HG03442 (cell line): Measurements from ENCODE around the gene ETV7.

Source experiments
- ATAC-seq: cut with Tn5 transposase; IDR thresholded peaks from one replicate; pipeline ENCODE4 v1.9.1; 2021; ENCODE audit warnings: mild to moderate bottlenecking, moderate library complexity; ENCODE audit not compliant: unreplicated experiment

The ETV7 gene

DNA sequence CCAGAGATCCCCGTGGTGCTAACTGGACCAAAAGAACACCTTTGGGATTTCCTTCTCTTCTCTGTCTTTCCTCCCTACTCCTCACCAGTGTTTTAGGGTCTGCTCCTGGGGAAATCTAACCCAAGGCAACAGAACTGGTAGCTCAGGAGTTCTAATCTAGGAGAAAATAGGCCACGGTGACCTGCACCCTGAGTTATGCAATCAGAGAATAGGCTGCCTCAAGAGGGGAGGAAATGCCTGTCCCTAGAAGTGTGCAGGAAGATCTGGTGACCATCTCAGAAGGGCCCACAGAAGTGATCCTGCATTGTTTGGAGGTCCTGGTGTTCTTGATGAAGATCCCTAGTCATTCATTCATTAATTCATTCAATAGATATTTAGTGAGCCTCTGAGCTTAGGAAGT lies 3.4 kb downstream of the ETV7 start:
- ATAC-seq = no peak

DNA sequence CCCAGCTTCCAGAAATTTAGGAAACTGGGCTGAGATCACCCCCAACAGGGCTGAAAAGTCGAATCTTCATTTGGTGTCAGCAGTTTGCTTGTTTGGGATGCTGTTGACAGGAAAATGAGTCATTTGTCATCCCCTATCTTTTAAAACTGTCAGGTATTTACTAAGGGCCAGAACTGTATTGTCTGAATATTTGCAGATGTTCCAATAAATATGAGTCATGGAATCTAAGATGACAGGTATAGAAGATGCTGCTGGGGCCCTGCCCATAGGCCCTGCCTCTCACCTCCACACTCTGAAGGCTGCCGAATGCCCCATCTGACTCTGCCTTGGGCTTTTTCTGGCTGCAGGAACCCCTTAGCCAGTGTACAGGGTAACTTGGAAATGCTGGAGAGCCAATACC lies 3.9 kb downstream of the ETV7 start:
- ATAC-seq = no peak

DNA sequence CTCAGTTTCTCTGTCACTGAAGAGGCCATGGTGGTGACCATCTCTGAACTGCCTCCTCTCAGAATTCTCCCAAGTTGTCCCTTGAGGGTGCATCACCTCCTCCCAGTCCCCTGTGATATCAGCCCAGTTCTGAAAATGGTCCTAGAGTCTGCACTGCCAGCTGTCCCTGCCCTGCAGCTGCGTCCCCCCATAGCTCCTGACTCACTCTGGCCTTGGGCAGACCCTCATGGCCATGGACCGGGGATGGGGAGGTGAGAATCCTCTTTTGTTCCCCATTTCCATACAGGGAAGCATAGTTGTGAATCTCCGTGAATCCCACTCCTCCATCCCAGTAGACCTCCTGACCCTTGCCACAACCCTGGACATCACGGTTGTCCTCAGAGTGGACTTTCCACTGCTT lies 4.5 kb downstream of the ETV7 start:
- ATAC-seq = no peak

DNA sequence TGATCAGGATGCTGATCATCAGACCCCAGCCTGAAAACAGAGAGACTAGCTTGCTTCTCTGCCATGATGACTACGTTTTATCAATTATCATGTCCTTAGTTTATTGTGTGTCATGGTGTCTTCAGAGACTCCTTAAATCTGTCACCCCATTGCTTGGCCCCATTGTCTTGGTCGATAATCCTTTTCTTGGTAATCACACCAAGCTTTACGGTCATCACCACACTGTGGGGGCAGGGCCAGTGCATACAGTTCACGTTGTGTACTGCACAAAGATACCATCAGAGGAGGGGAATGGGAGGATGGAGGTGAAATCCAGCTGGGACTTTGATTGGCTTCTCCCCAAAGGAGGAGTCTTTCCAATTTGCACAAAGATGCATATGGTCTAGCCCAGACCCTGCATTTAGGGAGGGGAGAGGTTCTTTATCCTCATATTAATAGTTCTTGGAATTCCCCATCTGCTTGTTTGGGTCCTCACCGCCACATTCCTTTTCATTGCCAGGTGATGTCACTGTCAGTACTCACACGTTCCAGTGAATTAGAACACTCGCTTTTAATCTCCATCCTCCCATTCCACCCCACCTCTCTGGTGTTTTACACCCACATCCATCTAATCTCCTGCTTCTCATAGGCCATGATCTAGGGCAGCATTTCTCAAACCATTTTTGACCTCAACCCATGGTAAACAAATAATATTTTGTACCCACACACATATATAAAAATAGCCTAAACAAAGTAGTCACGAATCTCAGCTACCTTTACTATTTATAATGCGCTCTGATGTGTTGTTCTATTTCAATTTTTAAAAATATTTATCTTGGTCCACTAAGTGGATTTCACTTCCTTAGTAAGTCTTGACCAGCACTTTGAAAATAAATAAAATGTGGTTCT lies 5.7 kb downstream of the ETV7 start:
- no peak for ATAC-seq

DNA sequence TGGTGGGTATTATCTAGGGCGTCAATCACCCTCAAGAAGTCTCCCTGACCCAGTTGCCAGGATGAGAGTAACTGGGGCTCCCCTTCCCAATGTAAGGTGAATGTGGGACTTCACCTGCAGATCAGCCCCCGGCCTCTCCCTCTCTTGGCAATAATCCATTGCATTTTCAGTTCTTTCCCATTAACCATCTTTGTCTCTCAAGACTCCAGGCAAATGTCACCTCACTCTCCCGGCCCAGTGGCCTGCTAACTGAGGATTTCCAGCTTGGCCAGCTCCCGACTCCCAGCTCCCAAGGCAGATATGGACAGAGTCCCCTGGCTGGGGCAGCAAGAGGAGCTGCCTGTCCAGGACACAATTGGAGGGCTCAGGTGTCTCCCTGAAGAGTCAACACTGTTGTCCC lies 7.3 kb downstream of the ETV7 start:
- no peak for ATAC-seq

DNA sequence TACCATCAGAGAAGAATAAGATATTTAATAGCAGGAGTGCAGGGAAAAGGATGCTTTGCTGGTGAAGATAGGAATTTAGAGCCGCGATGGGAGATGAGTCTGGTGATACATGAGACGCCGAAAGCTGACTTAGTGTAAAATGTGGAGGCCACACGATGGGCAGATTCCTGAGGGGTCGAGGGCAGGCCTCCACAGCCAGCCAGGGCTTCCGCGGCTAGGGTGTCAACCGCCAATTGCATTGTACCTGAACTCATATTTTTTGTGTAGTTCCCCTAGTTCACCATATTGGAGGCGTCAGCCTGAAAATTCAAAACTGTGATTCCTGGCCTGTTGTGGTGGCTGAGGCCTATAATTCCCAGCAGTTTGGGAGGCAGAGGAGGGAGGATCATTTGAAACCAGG lies 8.5 kb downstream of the ETV7 start:
- ATAC-seq = no peak

DNA sequence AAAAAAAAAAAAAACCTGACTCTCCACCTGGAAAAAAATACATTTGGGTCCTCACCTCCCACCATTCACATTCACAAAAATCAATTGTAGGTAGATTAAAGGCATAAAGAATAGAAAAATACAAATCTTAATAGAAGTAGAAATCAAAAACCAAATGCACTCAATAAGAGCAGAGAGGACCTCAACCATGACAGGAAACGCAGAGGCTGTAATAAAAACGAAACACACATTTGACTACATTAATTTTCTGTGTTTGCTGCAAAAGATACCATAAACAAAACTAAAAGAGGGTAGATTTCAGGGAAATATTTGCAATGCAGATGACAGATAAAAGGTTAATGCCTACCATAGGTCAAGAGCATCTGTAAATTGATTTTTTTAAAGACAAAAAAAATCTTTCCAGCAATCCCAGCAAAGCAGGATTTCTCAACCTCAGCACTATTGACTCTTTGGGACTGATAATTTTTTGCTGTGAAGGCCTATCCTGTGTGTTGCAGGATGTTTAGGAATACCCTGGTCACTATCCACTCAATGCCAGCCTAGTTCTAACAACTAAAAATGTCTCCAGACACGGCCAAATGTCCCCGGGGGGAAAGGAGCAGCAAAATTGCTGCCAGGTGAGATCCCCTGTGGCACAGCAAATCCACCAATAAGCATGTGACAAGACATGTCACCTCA lies 9.1 kb downstream of the ETV7 start:
- ATAC-seq = no peak

DNA sequence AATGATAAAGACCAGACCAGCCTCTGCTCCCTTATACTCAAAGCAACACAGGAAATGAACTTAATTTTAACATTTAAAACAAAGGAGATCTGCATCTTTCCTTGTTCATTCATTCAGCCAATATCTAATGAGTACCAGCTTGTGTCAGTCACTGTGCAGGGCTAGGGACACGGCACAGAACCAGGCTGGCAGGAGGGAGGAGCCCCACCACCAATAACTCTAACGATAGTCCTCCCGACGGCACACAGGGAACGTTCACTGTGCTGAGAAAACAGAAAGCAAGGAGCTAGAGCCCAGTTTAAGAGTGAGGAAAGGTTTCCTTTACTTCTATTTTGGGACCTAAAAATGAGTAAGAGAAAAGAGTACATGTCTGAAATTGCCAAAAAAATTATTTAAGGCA lies 9.9 kb downstream of the ETV7 start:
- ATAC-seq = no peak

DNA sequence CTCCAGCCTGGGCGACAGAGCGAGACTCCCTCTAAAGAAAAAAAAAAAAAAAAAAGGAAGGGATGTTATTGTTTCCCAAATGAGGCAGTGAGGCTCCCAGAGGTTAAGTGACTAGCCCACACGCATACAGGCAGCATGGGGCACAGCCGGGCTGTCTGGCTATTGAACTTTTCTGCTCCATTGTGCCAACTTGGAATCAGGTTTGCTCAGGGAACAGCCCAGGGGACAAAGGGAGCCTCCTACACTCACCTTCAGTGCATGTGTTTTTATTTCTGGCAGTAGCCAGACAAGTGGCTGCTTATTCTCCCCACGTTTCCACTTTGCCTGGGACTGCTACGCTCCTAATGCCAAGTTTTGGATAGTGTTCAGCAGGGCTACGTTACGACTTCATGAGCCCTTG lies 10.7 kb downstream of the ETV7 start:
- no peak for ATAC-seq

DNA sequence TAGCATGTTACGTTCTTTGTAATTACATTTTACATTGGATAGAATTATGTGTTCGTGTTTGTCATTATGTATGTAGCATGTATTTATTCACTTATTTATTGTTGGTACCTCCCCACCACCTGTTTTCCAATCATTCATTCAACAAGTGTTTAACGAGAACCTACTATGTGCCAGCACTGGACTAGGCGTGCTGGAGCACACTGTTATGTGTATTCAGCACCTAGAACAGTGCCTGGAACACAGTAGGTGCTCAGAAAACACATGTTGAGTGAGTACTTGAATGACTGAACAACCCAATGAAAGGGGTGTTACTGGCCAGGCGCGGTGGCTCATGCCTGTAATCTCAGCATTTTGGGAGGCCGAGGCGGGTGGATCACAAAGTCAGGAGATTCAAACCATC lies 11.3 kb downstream of the ETV7 start:
- no peak for ATAC-seq

DNA sequence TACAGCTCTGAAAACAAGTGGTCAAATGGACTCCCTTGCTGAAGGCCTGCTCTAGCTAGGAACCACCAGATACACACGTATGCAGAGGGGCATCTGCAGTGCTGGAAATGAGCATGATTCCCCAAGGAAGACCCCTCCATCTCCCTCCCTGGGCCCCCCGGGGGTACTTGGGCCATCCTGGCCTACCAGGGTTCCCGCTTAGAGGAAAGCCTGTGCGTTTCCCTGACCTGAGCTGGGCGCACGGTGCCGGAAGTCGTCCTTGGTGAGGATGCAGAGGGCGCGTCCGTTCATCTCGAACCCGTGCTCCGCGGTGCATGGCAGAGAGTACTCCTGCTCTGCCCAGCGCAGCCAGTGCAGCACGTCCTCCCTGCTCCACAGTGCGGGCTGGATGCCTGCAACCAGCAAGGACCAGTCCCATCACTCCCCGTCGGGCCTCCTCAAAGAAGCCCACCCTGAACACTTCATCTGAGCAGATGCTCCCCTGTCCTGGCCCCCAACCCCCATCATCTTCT lies 11.8 kb downstream of the ETV7 start:
- no peak for ATAC-seq

DNA sequence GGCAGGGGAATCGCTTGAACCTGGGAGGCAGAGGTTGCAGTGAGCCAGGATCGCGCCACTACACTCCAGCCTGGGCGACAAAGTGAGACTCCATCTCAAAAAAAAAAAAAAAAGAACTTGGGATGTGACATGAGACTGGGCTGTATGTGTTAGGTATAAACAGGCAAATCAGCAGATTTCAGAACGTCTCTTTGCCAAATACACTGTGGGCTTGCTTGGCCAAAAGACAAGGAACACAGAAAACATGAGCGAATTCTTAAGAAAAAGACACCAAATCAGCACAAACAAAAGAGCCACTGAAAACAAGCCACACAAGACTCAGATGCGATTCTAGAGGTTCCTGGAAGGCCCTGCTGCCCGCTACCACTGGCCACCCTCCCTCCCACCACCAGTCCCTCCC lies 12.5 kb downstream of the ETV7 start:
- no peak for ATAC-seq

DNA sequence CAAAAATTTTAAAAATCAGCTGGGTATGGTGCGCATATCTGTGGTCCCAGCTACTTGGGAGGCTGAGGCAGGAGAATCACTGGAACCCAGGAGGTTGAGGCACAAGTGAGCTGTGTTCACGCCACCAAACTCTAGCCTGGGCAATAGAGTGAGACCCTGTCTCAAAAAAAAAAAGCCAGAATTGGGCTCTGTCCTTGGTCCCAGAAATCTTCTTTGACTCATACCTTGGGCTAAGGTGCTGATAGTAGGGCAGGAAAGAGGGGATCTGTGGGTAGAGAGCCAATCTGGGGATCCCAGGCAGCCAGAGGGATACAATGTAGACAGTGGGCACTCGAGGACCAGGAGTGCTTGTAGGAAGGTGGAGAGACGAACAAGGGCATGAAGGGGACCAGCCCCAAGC lies 13.3 kb downstream of the ETV7 start:
- ATAC-seq = no peak

DNA sequence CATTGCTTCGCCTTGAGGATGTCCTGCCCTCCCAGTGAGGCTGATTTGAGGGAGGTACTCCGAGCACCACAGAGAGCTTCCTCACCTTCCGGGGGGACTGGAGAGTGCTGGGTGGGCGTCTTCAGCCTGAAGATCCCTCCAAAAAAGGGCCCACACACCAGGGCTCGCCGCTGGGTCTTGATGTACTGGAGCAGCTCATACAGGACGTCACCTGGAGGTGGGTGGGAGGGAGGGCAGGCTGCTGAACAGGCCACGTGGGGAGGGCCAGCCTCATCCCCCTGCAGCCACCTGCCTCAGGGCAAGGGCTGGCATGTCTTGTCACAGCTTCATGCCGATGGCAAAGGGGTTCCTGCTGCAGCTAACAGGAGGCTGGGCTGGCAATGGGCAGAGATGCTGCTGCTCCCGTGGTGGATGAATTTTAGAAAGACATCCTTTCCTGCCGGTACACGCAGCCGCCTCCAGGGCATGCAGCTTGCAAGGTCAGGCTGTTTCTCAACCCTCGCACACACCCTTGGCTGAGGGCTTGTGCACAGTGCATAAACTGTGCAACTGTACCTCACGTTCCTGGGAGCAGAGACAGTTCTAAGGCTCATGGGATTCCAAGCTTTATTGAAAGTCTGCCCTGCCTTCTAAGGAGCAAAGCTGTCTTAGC lies 14.0 kb downstream of the ETV7 start:
- no peak for ATAC-seq

DNA sequence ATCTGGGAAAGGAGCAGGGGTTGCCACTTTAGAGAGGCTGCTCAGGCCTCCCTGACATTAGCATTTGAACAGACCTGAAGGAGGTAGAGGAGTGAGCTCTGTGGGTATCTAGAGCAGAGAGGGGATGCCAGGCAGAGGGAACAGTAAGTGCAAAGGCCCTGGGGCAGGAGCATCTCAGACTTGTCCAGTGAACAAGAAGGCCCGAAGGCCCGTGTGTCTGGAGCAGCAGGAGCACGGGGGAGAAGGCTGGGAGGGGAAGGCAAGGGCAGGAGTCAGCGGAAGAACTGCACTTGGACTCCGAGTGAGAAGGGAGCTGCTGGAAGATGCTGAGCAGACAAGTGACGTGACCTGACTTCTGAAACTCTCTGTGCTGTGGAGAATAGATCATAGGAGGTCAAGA lies 15.4 kb downstream of the ETV7 start:
- ATAC-seq = no peak

DNA sequence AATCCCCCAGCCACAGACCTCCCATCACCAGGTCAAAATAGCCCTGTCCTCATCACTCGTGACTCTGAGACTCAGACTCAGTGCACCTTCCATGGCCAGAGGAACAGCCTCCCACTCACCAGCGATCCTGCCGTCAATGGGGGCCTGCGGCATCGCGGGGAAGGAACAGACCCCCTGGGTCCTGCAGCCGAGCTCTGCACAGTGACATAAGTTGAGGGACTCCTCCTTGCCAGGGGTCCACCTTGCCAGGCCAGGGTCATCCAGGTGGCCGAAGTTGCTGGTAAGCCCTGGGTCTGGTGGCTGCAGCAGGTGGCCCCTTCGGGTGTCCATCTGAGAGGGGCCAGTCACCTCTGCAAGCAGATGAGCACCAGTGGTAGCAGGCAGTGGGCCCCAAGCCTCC lies 16.3 kb downstream of the ETV7 start:
- ATAC-seq = no peak

DNA sequence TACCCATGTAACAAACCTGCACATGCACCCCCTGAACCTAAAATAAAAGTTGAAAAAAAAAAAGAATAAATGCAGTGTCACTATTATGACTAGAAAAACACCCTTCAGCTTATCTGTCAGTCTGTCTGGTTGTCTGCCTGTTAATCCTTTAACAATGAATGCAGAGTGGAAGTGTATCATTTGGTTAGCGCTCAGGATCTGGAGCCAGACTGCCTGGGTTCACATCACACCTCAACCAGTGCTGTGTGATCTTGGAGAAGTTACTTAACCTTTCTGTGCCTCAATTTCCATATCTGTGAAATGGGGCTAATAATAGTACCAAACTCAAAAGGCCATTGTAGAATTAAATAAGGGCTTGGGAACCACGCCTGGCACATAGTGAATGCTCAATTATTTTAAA lies 16.8 kb downstream of the ETV7 start:
- no peak for ATAC-seq

DNA sequence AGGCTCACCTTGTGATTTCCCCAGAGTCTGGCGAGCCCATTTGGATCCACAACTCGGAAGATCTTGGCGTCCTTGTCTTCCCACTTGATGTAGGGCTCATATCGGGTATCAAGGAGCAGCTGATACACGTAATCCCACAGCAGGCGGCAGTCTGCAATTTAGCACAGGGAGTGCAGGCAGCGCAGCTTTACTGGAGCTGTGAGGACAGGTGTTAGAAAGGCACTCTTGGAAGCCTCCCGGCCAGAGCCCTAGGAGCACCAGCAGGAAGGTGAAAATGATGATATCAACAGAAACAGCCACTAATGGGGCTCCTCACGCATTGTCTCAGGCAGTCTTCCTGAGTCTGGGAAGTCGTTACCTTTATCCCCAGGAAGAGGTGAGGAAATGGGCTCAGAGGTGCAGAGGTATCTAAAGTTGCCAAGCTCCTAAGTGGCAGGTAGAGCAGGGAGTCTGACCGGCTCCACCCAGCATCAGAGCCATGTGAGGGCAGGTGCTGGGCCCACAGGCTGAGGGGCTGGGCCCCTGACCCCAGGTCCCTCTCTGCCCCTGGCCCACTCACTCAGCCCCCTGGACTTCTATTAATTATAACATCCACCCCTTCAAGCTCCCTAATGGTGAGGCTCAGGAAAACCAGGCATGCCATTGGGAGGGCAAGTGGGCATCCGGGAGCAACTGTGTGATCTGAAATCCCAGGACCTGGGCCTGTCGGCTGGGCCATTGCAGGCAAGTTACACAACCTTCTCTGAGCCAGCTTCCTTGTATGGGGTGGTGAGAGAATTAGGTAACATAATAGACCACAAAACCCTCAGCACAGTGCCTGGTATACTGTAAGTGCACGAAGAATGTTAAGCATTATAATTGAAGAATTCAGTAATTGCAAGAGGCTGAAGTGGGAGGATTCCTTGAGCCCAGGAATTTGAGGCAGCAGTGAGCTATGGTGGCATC lies 18.3 kb downstream of the ETV7 start:
- no peak for ATAC-seq

DNA sequence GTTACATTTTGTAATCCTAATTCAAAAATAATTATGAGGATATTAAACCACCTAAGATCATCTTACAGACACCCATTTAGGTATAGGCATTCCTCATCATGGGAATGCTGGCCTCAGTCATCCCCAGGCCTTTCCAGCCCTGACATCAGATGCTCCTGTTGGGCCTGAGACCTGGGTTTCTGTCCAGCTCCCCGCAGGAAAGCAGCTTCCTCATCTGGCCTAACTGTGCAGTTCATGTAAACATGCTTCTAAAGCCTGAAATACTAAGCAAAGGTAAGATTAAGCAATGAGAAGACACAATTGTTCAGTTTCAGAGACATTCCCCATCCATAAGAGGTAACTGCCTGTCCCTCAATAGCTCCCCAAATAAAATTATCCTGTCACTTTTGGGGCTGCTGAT lies 19.0 kb downstream of the ETV7 start:
- no peak for ATAC-seq

DNA sequence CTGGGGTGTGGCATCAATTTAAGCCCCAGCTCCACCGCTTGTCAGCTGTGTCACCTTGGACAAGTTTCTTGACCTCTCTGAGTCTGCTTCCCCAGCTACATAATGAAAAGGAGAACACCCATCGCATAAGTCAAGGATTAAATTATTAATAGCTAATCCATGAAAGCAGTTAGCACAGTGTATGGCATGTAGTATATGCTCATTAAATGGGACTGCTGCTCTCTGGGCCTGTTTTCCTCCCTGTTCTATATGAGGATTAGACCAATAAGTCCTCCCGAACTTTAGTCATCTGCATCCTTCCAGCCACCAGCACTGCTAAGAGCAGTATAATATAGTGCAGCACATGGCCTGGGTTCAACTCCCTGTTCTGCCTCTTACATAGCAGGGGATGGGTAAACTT lies 19.7 kb downstream of the ETV7 start:
- no peak for ATAC-seq
